Measurements from ENCODE around the gene PTPN3. TPM values are rescaled to one million over a fixed set of nuclear protein-coding genes. Genes with fewer than 3 reads are reported as not detected.

The PTPN3 gene
- total RNA-seq, 2 donors from 2014 or later: 2.7 to 4.6 TPM

DNA sequence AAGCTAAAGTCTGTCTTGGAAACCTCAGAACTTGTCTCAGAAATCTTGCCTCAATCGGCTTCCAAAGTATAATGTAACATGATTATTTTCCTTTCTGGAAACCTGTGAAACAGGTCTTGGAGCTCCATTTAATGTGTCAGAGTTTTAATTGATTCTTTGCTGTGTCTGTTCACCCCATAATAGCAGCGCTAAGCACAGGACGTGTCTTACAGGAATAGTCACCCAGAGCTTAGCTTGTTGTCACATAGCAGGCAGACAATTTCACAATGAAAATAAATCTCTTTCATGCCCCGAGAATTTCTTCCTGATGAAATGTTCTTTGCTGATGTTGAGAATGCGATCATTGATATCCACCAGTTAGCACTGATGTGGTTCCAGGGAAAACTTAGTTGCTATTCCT lies 40.2 kb upstream of the PTPN3 start:
- Histone ChIP-seq H3K9me3 (ENCODE audit: control insufficient read depth, low read length) (no peaks in the 10 kb centered on the region), H3K27me3 (ENCODE audit: control insufficient read depth, insufficient read depth, low read length, poor library complexity, severe bottlenecking) (peaks cover 18% of the 10 kb centered on the region), H3K9ac (ENCODE audit: extremely low read depth, low read length, poor library complexity, severe bottlenecking) (no peak overlapping the region), H3K27ac (ENCODE audit: low read depth, low read length) (no peak overlapping the region), H3K4me3 (ENCODE audit: low read length) (no peak overlapping the region), H3K36me3 (ENCODE audit: control insufficient read depth, insufficient read depth, low read length) (no peaks in the 10 kb centered on the region), H3K4me1 (ENCODE audit: control insufficient read depth, insufficient read depth, low read length) (no peaks in the 10 kb centered on the region)
- TF ChIP-seq, protein P1, sequence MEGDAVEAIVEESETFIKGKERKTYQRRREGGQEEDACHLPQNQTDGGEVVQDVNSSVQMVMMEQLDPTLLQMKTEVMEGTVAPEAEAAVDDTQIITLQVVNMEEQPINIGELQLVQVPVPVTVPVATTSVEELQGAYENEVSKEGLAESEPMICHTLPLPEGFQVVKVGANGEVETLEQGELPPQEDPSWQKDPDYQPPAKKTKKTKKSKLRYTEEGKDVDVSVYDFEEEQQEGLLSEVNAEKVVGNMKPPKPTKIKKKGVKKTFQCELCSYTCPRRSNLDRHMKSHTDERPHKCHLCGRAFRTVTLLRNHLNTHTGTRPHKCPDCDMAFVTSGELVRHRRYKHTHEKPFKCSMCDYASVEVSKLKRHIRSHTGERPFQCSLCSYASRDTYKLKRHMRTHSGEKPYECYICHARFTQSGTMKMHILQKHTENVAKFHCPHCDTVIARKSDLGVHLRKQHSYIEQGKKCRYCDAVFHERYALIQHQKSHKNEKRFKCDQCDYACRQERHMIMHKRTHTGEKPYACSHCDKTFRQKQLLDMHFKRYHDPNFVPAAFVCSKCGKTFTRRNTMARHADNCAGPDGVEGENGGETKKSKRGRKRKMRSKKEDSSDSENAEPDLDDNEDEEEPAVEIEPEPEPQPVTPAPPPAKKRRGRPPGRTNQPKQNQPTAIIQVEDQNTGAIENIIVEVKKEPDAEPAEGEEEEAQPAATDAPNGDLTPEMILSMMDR (conservative IDR thresholded peaks at IDR 0.05): no peak
- Mint-ChIP-seq H3K4me3 (no peak overlapping the region), H3K36me3 (ENCODE audit: low read depth) (no peaks in the 10 kb centered on the region), H3K27me3 (ENCODE audit: insufficient read depth) (peaks cover 5% of the 10 kb centered on the region), H3K4me1 (no peaks in the 10 kb centered on the region), H3K27ac (no peak overlapping the region), H3K9me3 (peaks cover 7% of the 10 kb centered on the region)
- 91 to 97% methylated on average over 5 of the region's 5 CpGs for WGBS, 2 experiments (ENCODE audit: insufficient coverage in 1 of 2, insufficient read length in 1 of 2)
- DNase-seq: no peak

DNA sequence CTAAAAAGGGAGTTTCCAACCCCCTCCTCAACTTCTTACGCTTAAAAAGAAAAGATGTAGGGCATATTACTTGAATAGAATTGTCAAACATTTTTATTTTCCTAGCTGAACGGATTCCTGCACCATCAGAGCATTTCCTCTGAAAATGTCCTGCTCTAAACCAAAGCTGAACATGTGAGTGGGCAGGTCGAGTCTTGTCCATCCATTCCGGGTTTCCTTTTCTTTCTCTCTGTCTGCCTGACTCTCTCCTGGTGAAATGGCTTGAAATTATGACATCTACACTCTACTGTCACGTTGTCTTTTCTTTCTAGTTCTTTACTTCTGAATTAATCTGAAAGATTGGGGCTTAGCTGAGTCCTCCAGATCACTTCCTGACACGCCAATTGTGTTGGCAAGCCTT lies 39.2 kb upstream of the PTPN3 start:
- H3K27ac ChIP-seq (ENCODE audit: low read depth, low read length): no peak overlapping the region
- peaks cover 18% of the 10 kb centered on the region for H3K27me3 ChIP-seq (ENCODE audit: control insufficient read depth, insufficient read depth, low read length, poor library complexity, severe bottlenecking)
- 85 to 89% methylated on average over 5 to 6 of the region's 6 CpGs for WGBS, 2 experiments (ENCODE audit: insufficient coverage in 1 of 2, insufficient read length in 1 of 2)
- Mint-ChIP-seq H3K4me3 (no peak overlapping the region), H3K27me3 (ENCODE audit: insufficient read depth) (peaks cover 5% of the 10 kb centered on the region), H3K36me3 (ENCODE audit: low read depth) (no peaks in the 10 kb centered on the region), H3K4me1 (no peaks in the 10 kb centered on the region), H3K9me3 (peaks cover 7% of the 10 kb centered on the region), H3K27ac (no peak overlapping the region)
- no peaks in the 10 kb centered on the region for H3K36me3 ChIP-seq (ENCODE audit: control insufficient read depth, insufficient read depth, low read length)
- no peaks in the 10 kb centered on the region for H3K4me1 ChIP-seq (ENCODE audit: control insufficient read depth, insufficient read depth, low read length)
- DNase-seq: no peak
- no peak overlapping the region for H3K9ac ChIP-seq (ENCODE audit: extremely low read depth, low read length, poor library complexity, severe bottlenecking)
- H3K9me3 ChIP-seq (ENCODE audit: control insufficient read depth, low read length): no peaks in the 10 kb centered on the region
- H3K4me3 ChIP-seq (ENCODE audit: low read length): no peak overlapping the region
- TF ChIP-seq, protein P1 (conservative IDR thresholded peaks at IDR 0.05): no peak

DNA sequence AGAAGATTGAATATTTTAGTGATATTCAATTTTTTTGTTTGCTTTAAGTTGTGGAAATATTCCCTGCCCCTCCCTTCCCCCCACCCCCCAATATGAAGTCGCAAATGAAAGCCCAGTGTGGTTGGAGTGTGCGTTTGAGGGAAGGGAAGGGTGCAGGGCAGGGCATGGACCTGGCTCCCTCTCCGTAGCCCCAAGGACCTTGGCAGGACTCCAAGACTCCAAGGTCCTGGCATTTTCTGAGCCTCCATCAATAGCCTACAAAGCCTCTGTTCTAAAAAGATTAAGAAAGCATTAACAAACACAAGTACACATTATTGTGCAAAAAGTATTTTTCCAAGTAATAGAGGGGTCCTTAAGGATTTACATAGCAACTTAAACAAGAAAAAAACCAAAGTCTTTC lies 38.8 kb upstream of the PTPN3 start:
- Histone ChIP-seq H3K4me1 (ENCODE audit: control insufficient read depth, insufficient read depth, low read length) (no peaks in the 10 kb centered on the region), H3K27me3 (ENCODE audit: control insufficient read depth, insufficient read depth, low read length, poor library complexity, severe bottlenecking) (peaks cover 18% of the 10 kb centered on the region), H3K9me3 (ENCODE audit: control insufficient read depth, low read length) (no peaks in the 10 kb centered on the region), H3K9ac (ENCODE audit: extremely low read depth, low read length, poor library complexity, severe bottlenecking) (no peak overlapping the region), H3K4me3 (ENCODE audit: low read length) (no peak overlapping the region), H3K36me3 (ENCODE audit: control insufficient read depth, insufficient read depth, low read length) (no peaks in the 10 kb centered on the region), H3K27ac (ENCODE audit: low read depth, low read length) (no peak overlapping the region)
- TF ChIP-seq, protein P1 (conservative IDR thresholded peaks at IDR 0.05): no peak
- Mint-ChIP-seq H3K4me1 (no peaks in the 10 kb centered on the region), H3K27ac (no peak overlapping the region), H3K27me3 (ENCODE audit: insufficient read depth) (peaks cover 5% of the 10 kb centered on the region), H3K9me3 (peaks cover 7% of the 10 kb centered on the region), H3K36me3 (ENCODE audit: low read depth) (no peaks in the 10 kb centered on the region), H3K4me3 (no peak overlapping the region)
- no peak for DNase-seq
- WGBS, 2 experiments (ENCODE audit: insufficient coverage in 1 of 2, insufficient read length in 1 of 2): 93% methylated on average over 3 of the region's 3 CpGs; no CpG with 5 or more reads in 1 of the 2 experiments

Data from endodermal cell (in vitro differentiated cells).